Uterus (tissue), 4 donors: ENCODE data around the gene ITGB4. TPM values are rescaled to one million over a fixed set of nuclear protein-coding genes. Genes with fewer than 3 reads are reported as not detected.

ENCODE experiments used
- DNase-seq, 2 donors: peaks; one replicate each; pipeline ENCODE4 v3.0.0-alpha.2; 2019 to 2020
- H3K27ac ChIP-seq, 2 donors: fragments of 200-600 bp; sonication (generic); 1 replicate in 1 of 2; 2 replicates in 1 of 2; pipeline ENCODE4 v1.5.1; 2016 to 2018
- H3K27me3 ChIP-seq, 2 donors: fragments of 200-600 bp; sonication (generic); one replicate each; pipeline ENCODE4 v1.5.1; 2018 to 2019; ENCODE audit warnings: control low read depth in 1 of 2
- H3K36me3 ChIP-seq, 2 donors: fragments of 200-600 bp; sonication (generic); one replicate each; pipeline ENCODE4 v1.5.1; 2019; ENCODE audit warnings: control low read depth in 1 of 2
- H3K4me1 ChIP-seq, 2 donors: fragments of 200-600 bp; sonication (generic); one replicate each; pipeline ENCODE4 v1.5.1; 2018 to 2019; ENCODE audit warnings: control low read depth in 1 of 2
- H3K4me3 ChIP-seq, 2 donors: fragments of 200-600 bp; sonication (generic); 1 replicate in 1 of 2; 2 replicates in 1 of 2; pipeline ENCODE4 v1.5.1; 2018 to 2019; ENCODE audit warnings: mild to moderate bottlenecking in 1 of 2
- H3K9me3 ChIP-seq, 2 donors: fragments of 200-600 bp; sonication (generic); one replicate each; pipeline ENCODE4 v1.5.1; 2019; ENCODE audit warnings: control low read depth in 1 of 2
- CTCF ChIP-seq, 4 experiments: fragments of 200-600 bp in 2 of 4; fragments of 450-650 bp in 2 of 4; sonication (generic) in 2 of 4; IDR thresholded peaks; one replicate each; pipeline ENCODE4 v1.5.1; 2016 to 2019; ENCODE audit warnings: antibody characterized with exemption in 4 of 4, mild to moderate bottlenecking in 2 of 4, moderate library complexity in 1 of 4
- POLR2A ChIP-seq, 2 donors: fragments of 450-650 bp; IDR thresholded peaks; one replicate each; pipeline ENCODE4 v1.6.1; 2016; ENCODE audit warnings: antibody characterized with exemption in 2 of 2, mild to moderate bottlenecking in 1 of 2, moderate library complexity in 1 of 2
- intact Hi-C: fragments of 100-400 bp; cut with DNase I; formaldehyde crosslinking; loops from one replicate; pipeline ENCODE4 v1.15.1; 2023; ENCODE audit warnings: low total_unique reads
- total RNA-seq, 4 donors: library from RNA; depleted of rRNA in 3 of 4; stranded (reverse); fragments of >200 nt in 3 of 4; gene quantifications; one replicate each; pipeline versions ENCODE4 v1.1.0 to v1.2.4, GENCODE V29; 2014 to 2023
- donor health status: DM: yes; HTN: yes; CAD: no.

Gene ITGB4
- total RNA-seq, 4 donors from 2014 or later: 38.0 to 100 (median 62.3) TPM

DNA sequence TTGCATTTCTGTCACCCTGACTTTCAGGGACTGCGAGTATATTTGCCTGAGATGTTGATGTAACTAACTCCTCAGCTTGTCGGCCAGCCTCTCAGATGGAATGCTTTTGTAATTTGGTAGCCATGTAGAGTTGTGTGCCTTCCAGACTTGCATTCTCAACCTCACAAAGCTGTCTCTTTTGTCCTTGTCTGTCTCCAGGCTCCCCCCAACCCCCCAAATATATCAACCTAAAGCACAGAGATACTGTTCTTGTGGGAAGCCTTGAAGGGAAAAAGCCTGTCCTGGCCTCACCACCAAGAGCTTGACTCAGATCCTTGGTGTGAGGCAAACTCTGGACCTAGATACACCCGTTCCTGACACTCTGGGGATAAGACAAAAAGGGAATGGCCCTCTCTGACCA lies 35.8 kb upstream of the ITGB4 start:
- Histone ChIP-seq H3K4me1 (peaks cover 0 to 9% of the 10 kb centered on the region in 2 donors), H3K9me3 (no peaks in the 10 kb centered on the region), H3K27me3 (no peaks in the 10 kb centered on the region), H3K27ac (peak overlapping the region; percentile 10 to 47), H3K4me3 (no peak overlapping the region), H3K36me3 (no peaks in the 10 kb centered on the region)
- TF ChIP-seq CTCF (IDR thresholded peaks at IDR 0.05) (no peak), POLR2A (IDR thresholded peaks at IDR 0.05) (no peak)
- no peak for DNase-seq
- intact Hi-C loops: no loop called here

DNA sequence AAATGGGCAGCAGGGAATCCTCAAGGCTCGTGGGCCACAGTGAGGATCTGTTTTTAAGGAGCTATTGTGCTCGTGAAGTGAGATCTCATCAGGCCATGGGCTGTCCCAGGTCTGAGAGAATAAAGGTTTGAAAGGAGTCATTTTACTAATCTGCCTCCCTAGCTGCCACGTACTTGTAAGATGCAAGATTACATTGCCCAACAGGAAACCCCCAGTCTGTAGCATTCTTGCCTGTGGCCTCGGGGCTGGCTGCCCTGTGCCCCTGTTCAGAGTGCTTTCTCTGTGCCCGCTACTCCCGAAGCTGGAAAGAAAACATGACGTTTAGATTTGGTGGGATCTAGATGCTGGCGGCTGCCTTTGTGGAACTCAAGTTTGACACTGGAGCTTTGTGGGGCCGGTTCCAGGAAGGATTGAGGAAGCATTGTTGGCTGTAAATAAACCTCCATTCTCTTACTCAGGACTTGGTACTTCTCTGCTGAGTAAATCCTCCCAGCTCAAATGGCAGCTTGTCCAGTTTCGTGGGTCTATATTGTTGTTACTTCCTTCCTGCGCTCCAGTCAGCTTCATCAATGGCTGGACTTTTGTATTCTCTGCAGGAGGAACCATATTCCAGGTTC lies 32.9 kb upstream of the ITGB4 start:
- intact Hi-C loops: no loop called here
- DNase-seq: no peak
- Histone ChIP-seq H3K4me3 (no peak overlapping the region), H3K27ac (peak overlapping the region; percentile 23 to 36), H3K9me3 (no peaks in the 10 kb centered on the region), H3K4me1 (peaks cover 0 to 13% of the 10 kb centered on the region in 2 donors), H3K27me3 (no peaks in the 10 kb centered on the region), H3K36me3 (no peaks in the 10 kb centered on the region)
- TF ChIP-seq POLR2A (IDR thresholded peaks at IDR 0.05) (no peak), CTCF (IDR thresholded peaks at IDR 0.05) (no peak)

DNA sequence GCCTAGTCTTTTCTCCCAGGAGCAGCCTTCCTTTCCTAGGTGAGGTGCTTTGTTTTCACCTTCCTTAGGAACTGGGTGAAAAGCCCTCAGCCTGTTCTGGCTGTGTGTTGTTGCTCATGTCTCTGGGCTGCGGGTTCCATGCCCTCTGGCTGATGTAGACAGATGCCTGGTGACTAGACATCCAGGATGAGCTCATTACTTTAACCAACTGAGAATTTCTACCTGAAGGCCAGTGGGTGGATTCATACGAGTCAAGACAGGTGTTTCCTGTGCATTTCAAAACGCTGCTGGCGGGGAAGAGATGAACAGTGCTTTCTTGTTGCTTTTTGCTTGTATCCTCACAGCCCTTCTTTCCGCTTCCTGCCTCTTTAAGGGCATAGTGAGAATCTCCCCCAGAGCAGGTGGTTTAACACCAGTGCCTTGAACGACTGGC lies 31.8 kb upstream of the ITGB4 start:
- peaks cover 0 to 15% of the 10 kb centered on the region in 2 donors for H3K4me1 ChIP-seq
- TF ChIP-seq POLR2A (IDR thresholded peaks at IDR 0.05): no peak
- no peak for TF ChIP-seq CTCF (IDR thresholded peaks at IDR 0.05)
- H3K27ac ChIP-seq: no peak overlapping the region

GRCh38 chr17:75691371-75691791 lies 29.9 kb upstream of the ITGB4 start:
- TF ChIP-seq POLR2A (IDR thresholded peaks at IDR 0.05) (no peak), CTCF (IDR thresholded peaks at IDR 0.05) (no peak)
- no peak for DNase-seq
- no peak overlapping the region for H3K27ac ChIP-seq
- H3K36me3 ChIP-seq: no peaks in the 10 kb centered on the region
- no peaks in the 10 kb centered on the region for H3K27me3 ChIP-seq
- intact Hi-C loops: no loop called here
- no peak overlapping the region for H3K4me3 ChIP-seq
- H3K4me1 ChIP-seq: peaks cover 0 to 7% of the 10 kb centered on the region in 2 donors
- H3K9me3 ChIP-seq: no peaks in the 10 kb centered on the region

More for the DNA sequence above, 31.8 kb upstream of the ITGB4 start:
- H3K9me3 ChIP-seq: no peaks in the 10 kb centered on the region
- intact Hi-C loops: no loop called here
- no peaks in the 10 kb centered on the region for H3K27me3 ChIP-seq
- no peaks in the 10 kb centered on the region for H3K36me3 ChIP-seq
- DNase-seq: no peak
- no peak overlapping the region for H3K4me3 ChIP-seq

DNA sequence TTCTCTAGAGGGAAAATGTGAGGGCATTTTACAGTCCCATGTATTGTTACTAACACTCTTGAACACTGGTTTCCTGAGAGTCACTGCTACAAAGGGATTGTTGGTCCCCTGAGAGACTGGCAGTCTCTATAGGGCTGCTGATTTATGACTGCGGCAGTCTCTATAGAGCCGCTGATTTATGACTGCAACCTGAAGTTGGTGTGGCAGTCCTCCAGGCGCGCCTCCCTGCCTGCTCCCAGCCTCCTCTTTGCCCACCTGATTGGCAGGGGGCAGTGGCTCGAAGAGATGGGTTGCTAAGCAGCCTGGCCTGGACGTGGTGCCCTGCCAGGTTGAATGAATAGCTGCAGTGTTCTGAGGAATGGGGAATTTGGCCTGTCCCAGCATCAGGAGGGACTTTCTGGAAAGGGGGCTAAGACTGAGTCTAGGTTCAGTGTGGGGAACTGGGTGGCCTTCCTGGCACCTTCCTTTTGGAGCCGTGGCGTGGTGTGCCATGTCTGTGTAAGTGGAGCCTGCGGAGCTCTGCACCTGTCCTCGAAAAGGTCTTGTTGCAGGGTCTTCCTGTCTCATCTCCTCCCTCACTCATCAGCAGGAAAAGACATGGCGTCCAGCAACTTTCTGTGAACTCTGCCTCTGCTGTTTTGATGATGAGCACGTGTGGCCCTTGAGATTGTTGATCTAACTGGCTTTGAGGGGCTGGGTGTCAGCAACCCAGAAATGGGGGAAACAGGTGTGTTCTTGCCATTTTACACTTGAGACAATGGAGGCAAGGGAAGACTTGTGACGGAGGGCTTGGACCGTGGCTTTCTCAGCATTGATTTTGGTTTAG lies 29.2 kb upstream of the ITGB4 start:
- intact Hi-C loops: no loop called here
- TF ChIP-seq CTCF (IDR thresholded peaks at IDR 0.05) (no peak), POLR2A (IDR thresholded peaks at IDR 0.05) (no peak)
- no peak for DNase-seq
- no peaks in the 10 kb centered on the region for H3K9me3 ChIP-seq
- no peaks in the 10 kb centered on the region for H3K36me3 ChIP-seq
- no peak overlapping the region for H3K27ac ChIP-seq
- no peaks in the 10 kb centered on the region for H3K27me3 ChIP-seq
- no peak overlapping the region for H3K4me3 ChIP-seq
- H3K4me1 ChIP-seq: peaks cover 0 to 7% of the 10 kb centered on the region in 2 donors
